GM19467 (cell line): ENCODE results near the gene GTPBP3.

Source experiments
- ATAC-seq: cut with Tn5 transposase; IDR thresholded peaks from one replicate; pipeline ENCODE4 v1.9.1; 2021; ENCODE audit warnings: mild to moderate bottlenecking, moderate library complexity; ENCODE audit not compliant: unreplicated experiment

GTPBP3 gene

GRCh38 chr19:17378271-17378670, 40.9 kb downstream of the GTPBP3 start:
- ATAC-seq, result no peak

GRCh38 chr19:17379221-17379631, 41.9 kb downstream of the GTPBP3 start:
- ATAC-seq, result no peak

- no peak for ATAC-seq
These were observed 43.2 kb downstream of the GTPBP3 start for GRCh38 chr19:17380426-17381138.

- no peak for ATAC-seq
These were observed 48.7 kb downstream of the GTPBP3 start for GRCh38 chr19:17385878-17386611.

GRCh38 chr19:17389288-17389687, 51.9 kb downstream of the GTPBP3 start:
- ATAC-seq, result no peak

GRCh38 chr19:17389957-17390664, 52.8 kb downstream of the GTPBP3 start:
- no peak for ATAC-seq

- ATAC-seq, result peak; percentile 86
These were observed 53.5 kb downstream of the GTPBP3 start for GRCh38 chr19:17390665-17391370.

GRCh38 chr19:17391371-17392151, 54.2 kb downstream of the GTPBP3 start:
- ATAC-seq, result peak; percentile 12
